Naive thymus-derived CD8-positive, alpha-beta T cell (primary cell): ENCODE results near the gene KRT79. TPM values are rescaled to one million over a fixed set of nuclear protein-coding genes. Genes with fewer than 3 reads are reported as not detected.

Experiments used
- ATAC-seq, 2 donors: fragments of 150-1000 bp; cut with Tn5 transposase in 1 of 2; sonication (Bioruptor Pico), chemical (Tn5 transposase) in 1 of 2; 1 replicate in 1 of 2; 2 replicates in 1 of 2; pipeline ENCODE4 v1.10.0; 2021; ENCODE audit warnings: mild to moderate bottlenecking in 2 of 2, moderate library complexity in 2 of 2
- POLR2A ChIA-PET: fragments of 350-600 bp; sonication (Branson Sonifier 250); formaldehyde crosslinking; loops from one replicate; lab custom pipeline; 2021; ENCODE audit warnings: antibody characterized with exemption; lab: Charles Lee
- DNase-seq, 10 donors: peaks; one replicate each; pipeline versions ENCODE4 v3.0.0 to v3.0.0-alpha.2; 2020 to 2022
- H3K27ac Mint-ChIP-seq, 10 donors: one replicate each; pipeline ENCODE4 v1.8.0; 2020 to 2022; ENCODE audit warnings: mild to moderate bottlenecking in 10 of 10, mixed read lengths in 10 of 10, moderate library complexity in 4 of 10, inconsistent platforms in 1 of 10
- H3K27me3 Mint-ChIP-seq, 5 donors: one replicate each; pipeline ENCODE4 v1.8.0; 2021 to 2022; ENCODE audit warnings: mixed read lengths in 5 of 5
- H3K36me3 Mint-ChIP-seq, 3 donors: one replicate each; pipeline ENCODE4 v1.8.0; 2020 to 2022; ENCODE audit warnings: mixed read lengths in 3 of 3, mild to moderate bottlenecking in 2 of 3, inconsistent platforms in 1 of 3
- H3K4me1 Mint-ChIP-seq, 4 donors: one replicate each; pipeline ENCODE4 v1.8.0; 2021 to 2022; ENCODE audit warnings: mixed read lengths in 4 of 4
- H3K4me3 Mint-ChIP-seq, 10 donors: one replicate each; pipeline ENCODE4 v1.8.0; 2020 to 2022; ENCODE audit warnings: mild to moderate bottlenecking in 10 of 10, mixed read lengths in 10 of 10, moderate library complexity in 6 of 10, inconsistent platforms in 1 of 10
- H3K9me3 Mint-ChIP-seq, 9 donors: one replicate each; pipeline ENCODE4 v1.8.0; 2020 to 2022; ENCODE audit warnings: mixed read lengths in 9 of 9, mild to moderate bottlenecking in 3 of 9, inconsistent platforms in 1 of 9, moderate library complexity in 1 of 9
- polyA plus RNA-seq, 3 donors: library from polyadenylated mRNA; unstranded; fragments of 300-500 nt; fragmentation: Illumina TruSeq; gene quantifications; one replicate each; pipeline ENCODE4 v1.2.3, GENCODE V29; 2021
- total RNA-seq, 8 experiments: library from RNA in 2 of 8; stranded (reverse) in 2 of 8; gene quantifications; one replicate each; pipeline ENCODE4 v1.2.3 and lab custom pipeline; 2021 to 2026

Gene KRT79
- total and polyA plus RNA-seq, 5 experiments from 2014 or later: not detected

DNA sequence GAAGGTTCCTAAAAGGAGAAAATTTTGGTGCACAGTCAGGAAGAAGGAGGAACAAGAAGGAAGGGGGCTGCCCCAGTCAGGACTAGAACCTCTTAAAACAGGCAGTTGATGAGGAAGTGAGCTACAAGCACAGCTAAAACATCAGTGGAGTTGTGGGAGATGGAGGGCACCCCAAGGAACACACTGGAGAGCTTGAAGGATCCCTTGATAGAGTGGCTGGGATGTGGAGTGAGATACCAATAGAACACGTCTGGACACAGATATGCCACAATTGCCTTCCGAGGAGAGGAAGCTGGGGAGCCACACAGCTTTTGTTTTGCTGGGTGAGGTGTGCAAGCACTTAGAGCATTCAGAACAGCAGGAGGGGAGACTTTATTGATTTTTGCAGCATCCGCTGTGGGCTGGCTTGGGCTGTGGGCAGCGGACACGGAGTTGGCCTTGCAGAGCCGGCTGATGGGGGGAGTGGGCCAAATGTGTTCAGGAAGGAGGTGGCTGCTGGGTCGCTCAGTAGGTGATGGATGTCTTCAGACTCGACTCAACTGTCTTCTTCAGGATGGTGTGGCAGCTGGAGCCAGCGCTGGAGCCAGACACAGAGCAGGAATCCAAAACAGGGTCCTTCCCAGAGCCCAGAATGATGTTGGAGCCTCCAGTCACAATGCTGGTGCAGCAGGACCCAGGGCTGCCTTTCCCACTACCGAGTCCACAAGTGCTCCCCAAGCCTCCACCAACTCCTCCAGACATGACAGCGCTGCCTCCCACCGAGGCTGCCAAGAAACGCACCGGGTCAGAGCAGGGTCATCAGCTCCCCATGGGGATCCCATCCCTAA lies 4.7 kb upstream of the KRT79 start:
- ATAC-seq: no peak
- POLR2A ChIA-PET: interaction anchor here (0.7 kb wide), 1 partner anchor 206 kb away, joined by 3 read pairs; no protein-coding TSS in a partner anchor
- Mint-ChIP-seq H3K36me3 (no peaks in the 10 kb centered on the region), H3K4me1 (peaks cover 31 to 66% (median 45%) of the 10 kb centered on the region in 4 donors), H3K4me3 (no peak overlapping the region), H3K27me3 (peaks cover 0 to 10% (median 1%) of the 10 kb centered on the region in 5 donors), H3K9me3 (no peaks in the 10 kb centered on the region), H3K27ac (peak overlapping the region in 7 of 10 donors; percentile 12 to 95 (median 32))
- no peak for DNase-seq

DNA sequence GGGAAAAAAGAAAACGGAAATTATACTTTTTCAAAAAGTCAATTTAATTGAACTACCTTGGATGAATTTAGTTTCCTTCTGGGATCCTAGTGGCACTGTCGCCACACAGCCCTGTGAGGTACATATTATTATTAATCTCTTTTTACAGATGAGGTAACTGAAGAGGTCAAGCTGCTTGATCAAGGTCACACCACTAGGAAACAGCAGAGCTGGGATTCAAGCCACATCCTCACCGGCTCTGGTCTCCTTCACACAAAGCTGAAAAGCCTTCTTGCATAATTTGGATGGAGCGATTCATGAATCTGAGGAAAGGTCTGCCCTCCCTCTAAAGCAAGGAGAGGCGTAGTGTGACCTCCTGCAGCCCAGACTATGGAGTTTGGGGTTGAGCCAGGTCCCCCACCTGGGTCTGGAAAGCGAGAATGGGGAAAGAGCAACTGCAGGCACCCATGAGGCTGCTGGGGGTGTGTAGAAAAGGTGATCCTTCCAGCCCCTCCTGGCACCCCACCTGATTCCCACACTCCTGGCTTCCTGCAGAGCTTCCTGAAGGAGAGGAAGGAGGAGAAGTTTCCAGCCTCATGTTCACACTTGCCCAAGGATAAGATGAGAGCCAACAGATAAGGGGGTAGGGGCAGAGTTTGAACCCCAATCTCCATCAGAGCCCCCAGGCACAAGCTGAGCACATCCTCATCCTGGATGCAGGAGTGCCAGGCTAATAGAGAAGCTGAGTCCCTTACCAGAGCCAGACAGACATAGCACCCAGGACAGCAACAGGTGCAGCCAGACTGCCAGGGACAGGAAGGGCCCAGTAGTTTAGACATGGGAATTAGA lies 3.9 kb upstream of the KRT79 start:
- peaks cover 31 to 66% (median 45%) of the 10 kb centered on the region in 4 donors for H3K4me1 Mint-ChIP-seq
- ATAC-seq: no peak
- no peak overlapping the region for H3K4me3 Mint-ChIP-seq
- H3K36me3 Mint-ChIP-seq: no peaks in the 10 kb centered on the region
- POLR2A ChIA-PET: interaction anchor here (0.7 kb wide), 1 partner anchor 205 kb away, joined by 3 read pairs; no protein-coding TSS in a partner anchor
- H3K27me3 Mint-ChIP-seq: peaks cover 0 to 10% (median 1%) of the 10 kb centered on the region in 5 donors
- no peaks in the 10 kb centered on the region for H3K9me3 Mint-ChIP-seq
- H3K27ac Mint-ChIP-seq: peak overlapping the region in 7 of 10 donors; percentile 5 to 95 (median 88)
- DNase-seq: no peak

DNA sequence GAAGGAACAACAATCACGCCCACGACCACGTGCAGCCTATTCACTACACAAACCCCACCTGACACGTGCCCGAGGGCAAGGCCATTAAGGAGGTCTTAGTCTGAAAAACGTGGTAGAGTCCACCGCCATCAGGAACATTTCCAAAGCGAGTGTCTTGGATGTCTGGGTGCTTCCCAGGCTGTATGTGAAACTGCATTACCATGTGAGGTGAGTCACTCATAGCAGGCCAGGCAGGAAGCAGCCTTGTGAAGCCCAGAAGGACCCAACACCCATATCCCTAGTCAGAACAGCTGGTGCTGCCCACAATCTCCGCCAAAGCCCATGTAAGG lies 3.3 kb upstream of the KRT79 start:
- H3K27me3 Mint-ChIP-seq: peaks cover 0 to 10% (median 1%) of the 10 kb centered on the region in 5 donors
- ATAC-seq (no peak), DNase-seq (no peak)
- H3K4me3 Mint-ChIP-seq: peak overlapping the region in 7 of 10 donors; percentile 11 to 63 (median 53)
- POLR2A ChIA-PET: no interaction called here
- no peaks in the 10 kb centered on the region for H3K36me3 Mint-ChIP-seq
- H3K27ac Mint-ChIP-seq: peak overlapping the region in 9 of 10 donors; percentile 12 to 95 (median 87)
- no peaks in the 10 kb centered on the region for H3K9me3 Mint-ChIP-seq
- H3K4me1 Mint-ChIP-seq: peaks cover 28 to 59% (median 42%) of the 10 kb centered on the region in 4 donors

DNA sequence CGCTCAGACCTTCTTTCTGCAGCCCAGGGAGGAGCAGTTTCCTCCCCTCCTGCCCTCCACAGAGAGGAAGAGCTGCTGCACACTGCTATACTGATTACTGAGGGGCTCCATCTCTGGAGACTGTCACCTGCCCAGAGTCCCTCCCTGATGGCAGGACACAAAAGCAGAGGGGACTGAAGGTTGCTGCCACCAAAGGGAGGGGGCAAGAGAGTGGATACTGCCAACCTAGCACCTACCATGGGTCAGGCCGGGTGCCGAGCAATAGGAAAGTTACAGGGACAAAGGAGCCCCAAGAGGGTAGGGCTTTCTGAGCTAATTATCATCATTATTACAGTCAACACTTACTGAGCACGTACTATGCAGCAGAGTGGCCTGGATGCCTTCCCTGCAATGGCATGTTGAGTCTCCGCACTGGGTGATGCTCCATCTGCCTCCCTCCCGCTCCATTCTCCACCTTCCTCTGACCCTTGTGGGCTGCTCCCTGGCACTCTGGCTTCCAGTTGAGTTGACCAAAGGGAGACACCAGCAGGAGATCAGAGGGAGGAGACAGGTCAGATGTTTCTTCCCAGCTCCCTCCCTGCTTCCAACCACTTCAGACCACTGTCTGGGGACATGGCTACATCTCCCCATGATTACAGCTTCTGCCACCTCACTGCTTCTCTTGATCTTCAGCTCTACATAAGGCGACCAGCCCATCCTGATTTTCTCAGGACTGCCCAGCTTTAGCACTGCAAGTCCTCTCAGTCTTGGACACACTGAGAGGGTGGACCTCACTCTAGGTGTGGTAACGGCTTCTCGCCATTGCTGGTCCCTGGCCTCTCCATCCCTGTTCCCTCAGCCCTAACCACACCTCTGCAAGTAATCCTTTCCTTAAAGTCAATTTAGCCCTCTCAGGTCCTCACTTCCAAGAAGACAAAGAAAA lies 2.6 kb upstream of the KRT79 start:
- no peaks in the 10 kb centered on the region for H3K36me3 Mint-ChIP-seq
- peak overlapping the region; percentile 21 to 68 (median 56) for H3K4me3 Mint-ChIP-seq
- H3K4me1 Mint-ChIP-seq: peaks cover 26 to 56% (median 37%) of the 10 kb centered on the region in 4 donors
- no peak for DNase-seq
- POLR2A ChIA-PET: interaction anchor here (0.9 kb wide), 1 partner anchor 37 kb away, joined by 3 read pairs; no protein-coding TSS in a partner anchor
- H3K27me3 Mint-ChIP-seq: peaks cover 0 to 10% (median 1%) of the 10 kb centered on the region in 5 donors
- ATAC-seq: peak; percentile 45 to 48
- H3K9me3 Mint-ChIP-seq: no peaks in the 10 kb centered on the region
- peak overlapping the region; percentile 75 to 95 (median 90) for H3K27ac Mint-ChIP-seq

DNA sequence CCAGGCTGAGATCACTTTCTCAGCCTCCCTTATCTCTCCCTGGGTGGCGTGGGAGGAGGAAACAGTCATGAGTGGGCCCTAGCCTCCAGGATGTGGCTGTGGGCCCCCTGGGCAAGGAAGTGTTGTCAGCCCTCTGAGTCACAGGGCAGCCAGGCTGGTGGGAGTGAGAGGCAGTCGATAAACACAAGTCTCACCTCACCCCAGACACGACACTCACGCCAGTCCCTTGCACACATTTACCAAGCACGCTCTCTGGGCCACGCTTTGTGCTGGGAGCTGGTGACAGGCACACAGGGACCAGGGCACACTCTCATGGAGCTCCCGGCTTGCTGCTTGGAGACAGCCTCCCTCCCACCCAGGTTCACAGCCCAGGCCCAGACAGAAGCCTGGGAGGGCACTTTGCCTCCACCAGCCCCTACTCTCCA lies 1.9 kb upstream of the KRT79 start:
- Mint-ChIP-seq H3K27ac (peak overlapping the region; percentile 75 to 95 (median 90)), H3K36me3 (no peaks in the 10 kb centered on the region), H3K27me3 (peaks cover 0 to 10% (median 1%) of the 10 kb centered on the region in 5 donors), H3K4me3 (peak overlapping the region; percentile 21 to 68 (median 48)), H3K4me1 (peaks cover 24 to 56% (median 36%) of the 10 kb centered on the region in 4 donors), H3K9me3 (no peaks in the 10 kb centered on the region)
- POLR2A ChIA-PET: interaction anchor here (0.9 kb wide), 1 partner anchor 38 kb away, joined by 3 read pairs; no protein-coding TSS in a partner anchor
- ATAC-seq (peak; percentile 87 to 92), DNase-seq (peak in 7 of 10 donors; percentile 15 to 71 (median 37))

DNA sequence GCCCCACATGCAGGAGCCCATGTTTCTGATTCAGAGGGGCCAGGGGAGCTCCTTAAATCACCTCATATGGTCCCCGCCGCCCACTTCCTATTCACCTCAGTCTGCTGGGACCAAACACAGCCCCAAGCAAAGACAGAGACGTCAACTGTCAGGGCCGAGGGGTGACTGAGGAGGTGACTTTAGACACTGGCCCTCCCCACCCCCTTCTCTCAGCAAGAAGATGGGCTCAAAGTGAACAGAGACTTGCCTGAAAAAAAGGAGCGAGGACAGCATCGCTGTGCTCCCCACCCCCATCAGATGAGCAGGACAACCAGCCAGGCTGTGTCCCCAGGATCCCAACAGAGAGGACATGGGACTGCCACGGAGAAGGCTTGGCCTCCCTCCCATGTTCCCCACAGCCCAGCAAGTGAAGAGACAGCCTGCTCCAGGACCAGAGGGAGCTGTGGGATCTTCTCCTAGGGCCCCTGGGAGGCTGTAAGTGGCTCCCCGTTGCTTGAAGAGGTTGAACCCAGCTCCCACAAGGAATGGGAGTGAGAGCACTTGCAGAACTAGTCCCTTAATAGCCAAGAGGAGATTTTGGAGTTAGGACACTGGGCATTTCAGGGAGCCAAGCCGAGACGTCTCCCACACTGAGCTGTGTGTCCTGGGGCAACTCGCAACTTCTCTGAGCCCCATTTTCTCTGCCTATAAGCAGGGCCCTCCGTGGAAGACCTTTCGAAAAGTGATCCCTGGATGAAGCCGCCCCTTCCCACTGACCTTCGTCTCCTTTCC lies 1.3 kb upstream of the KRT79 start:
- ATAC-seq: no peak
- Mint-ChIP-seq H3K27me3 (peaks cover 0 to 9% (median 1%) of the 10 kb centered on the region in 5 donors), H3K4me1 (peaks cover 23 to 56% (median 35%) of the 10 kb centered on the region in 4 donors), H3K27ac (peak overlapping the region in 9 of 10 donors; percentile 75 to 95 (median 90)), H3K9me3 (no peaks in the 10 kb centered on the region), H3K4me3 (peak overlapping the region in 8 of 10 donors; percentile 29 to 68 (median 52)), H3K36me3 (no peaks in the 10 kb centered on the region)
- POLR2A ChIA-PET: no interaction called here
- DNase-seq: no peak

DNA sequence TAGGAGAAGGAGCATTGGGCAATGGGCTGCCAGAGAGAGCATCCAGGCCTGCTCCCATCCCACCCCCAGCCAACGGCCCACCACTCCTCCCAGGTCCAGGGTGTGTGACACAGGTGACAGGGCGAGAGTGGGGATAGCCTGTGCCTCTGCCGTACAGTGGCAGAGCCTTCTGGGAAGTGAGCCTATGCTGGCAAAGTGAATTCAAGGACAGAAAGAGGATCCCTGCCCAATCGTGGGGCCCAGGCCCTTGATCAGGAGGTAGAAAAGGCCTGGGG lies 553 bp upstream of the KRT79 start:
- DNase-seq: no peak
- POLR2A ChIA-PET: no interaction called here
- H3K4me1 Mint-ChIP-seq: peaks cover 23 to 49% (median 35%) of the 10 kb centered on the region in 4 donors
- H3K36me3 Mint-ChIP-seq: no peaks in the 10 kb centered on the region
- no peaks in the 10 kb centered on the region for H3K9me3 Mint-ChIP-seq
- no peak overlapping the region for H3K4me3 Mint-ChIP-seq
- H3K27ac Mint-ChIP-seq: peak overlapping the region in 4 of 10 donors; percentile 43 to 79 (median 62)
- H3K27me3 Mint-ChIP-seq: peaks cover 0 to 4% (median 0%) of the 10 kb centered on the region in 5 donors
- no peak for ATAC-seq

DNA sequence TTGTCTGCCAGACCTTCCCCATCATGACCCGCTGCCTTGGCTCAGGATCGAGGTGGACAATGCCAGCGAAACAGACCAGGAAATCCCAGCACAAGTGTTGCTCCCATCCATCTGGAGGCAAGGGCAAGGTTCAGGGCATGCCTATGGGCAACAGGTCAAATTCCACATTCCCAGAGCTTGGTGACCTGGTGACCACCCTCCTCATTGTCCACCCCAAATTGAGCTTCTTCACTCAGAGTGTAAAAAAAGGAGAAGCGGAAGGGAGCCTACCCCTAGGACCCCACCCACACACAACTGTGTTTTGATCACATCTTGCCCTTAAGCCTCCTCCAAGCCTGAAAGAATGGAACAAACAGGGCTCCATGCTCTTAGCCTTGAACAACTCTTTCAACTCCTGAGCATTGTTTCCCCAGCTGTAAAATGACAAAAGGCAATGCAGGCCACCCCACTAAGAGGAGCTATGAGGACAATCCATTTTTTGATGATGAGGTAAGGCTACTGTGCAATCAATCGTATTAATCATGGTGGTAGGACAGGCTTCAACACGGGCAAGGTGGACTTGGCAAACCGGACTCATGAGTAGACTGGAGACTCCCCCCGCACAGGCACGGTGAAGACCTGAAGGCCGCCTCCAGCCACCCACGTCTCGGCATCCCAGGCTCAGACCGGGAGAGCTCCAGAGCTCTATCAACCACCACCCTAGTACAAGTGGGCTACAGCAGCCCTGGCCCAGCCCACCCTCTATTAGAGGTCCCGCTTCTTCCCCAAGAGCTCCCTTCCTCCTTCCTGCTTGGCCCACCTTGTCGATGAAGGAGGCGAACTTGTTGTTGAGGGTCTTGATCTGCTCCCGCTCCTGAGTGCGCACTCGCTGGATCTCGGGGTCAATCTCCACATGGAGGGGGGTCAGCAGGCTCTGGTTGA lies 866 bp downstream of the KRT79 start:
- ATAC-seq: no peak
- POLR2A ChIA-PET: interaction anchor here (0.6 to 1.5 kb wide), 2 partner anchors 45 to 168 kb away, joined by 5 to 6 read pairs; no protein-coding TSS in a partner anchor
- Mint-ChIP-seq H3K27me3 (no peaks in the 10 kb centered on the region), H3K36me3 (no peaks in the 10 kb centered on the region), H3K27ac (peak overlapping the region in 5 of 10 donors; percentile 7 to 75 (median 11)), H3K4me3 (no peak overlapping the region), H3K4me1 (peaks cover 22 to 43% (median 36%) of the 10 kb centered on the region in 4 donors), H3K9me3 (no peaks in the 10 kb centered on the region)
- DNase-seq: no peak

DNA sequence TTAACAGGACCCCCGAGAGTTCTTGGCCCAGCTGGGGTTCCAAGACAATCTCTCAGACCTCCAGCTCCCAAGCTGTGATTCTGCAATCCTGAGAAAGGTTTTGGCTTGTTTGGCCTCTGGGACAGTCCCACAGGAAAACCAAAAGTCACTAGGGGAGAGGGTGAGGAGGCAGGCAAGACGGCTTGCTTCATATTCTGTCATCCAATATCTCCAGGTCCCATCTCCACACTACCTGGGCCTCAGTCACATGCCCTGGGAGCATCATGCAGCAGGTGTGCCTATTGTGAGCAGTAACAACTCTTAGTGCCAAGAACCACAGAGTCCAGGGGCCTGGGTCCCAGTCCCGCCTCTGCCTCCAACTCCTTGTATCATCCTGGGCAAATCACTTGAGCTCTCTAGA lies 1.7 kb downstream of the KRT79 start:
- H3K36me3 Mint-ChIP-seq: no peaks in the 10 kb centered on the region
- POLR2A ChIA-PET: no interaction called here
- no peak for DNase-seq
- no peaks in the 10 kb centered on the region for H3K9me3 Mint-ChIP-seq
- no peak for ATAC-seq
- no peaks in the 10 kb centered on the region for H3K27me3 Mint-ChIP-seq
- H3K27ac Mint-ChIP-seq: peak overlapping the region in 3 of 10 donors; percentile 7 to 39 (median 7)
- peaks cover 17 to 36% (median 32%) of the 10 kb centered on the region in 4 donors for H3K4me1 Mint-ChIP-seq
- H3K4me3 Mint-ChIP-seq: no peak overlapping the region

DNA sequence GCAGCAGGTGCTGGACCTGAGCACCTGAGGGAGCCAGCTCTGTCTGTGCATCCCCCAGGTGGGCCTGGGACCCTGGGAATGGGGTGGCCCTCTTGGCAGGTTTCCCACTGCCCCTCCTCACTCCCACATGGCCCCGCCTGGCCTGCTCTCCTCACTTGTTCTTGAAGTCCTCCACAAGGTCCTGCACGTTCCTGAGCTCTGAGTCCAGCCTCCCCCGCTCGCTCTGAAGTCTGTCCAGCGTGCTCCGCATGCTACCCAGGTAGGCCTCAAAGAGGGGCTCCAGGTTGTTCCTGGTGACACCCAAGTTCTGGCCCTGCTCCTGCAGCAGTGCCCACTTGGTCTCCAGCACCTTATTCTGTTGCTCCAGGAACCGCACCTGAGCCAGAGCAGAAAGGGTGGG lies 2.9 kb downstream of the KRT79 start:
- H3K4me3 Mint-ChIP-seq: no peak overlapping the region
- DNase-seq (no peak), ATAC-seq (no peak)
- peaks cover 11 to 24% (median 20%) of the 10 kb centered on the region in 4 donors for H3K4me1 Mint-ChIP-seq
- H3K27ac Mint-ChIP-seq: peak overlapping the region in 1 of 10 donors; percentile 2
- POLR2A ChIA-PET: no interaction called here
- H3K36me3 Mint-ChIP-seq: no peaks in the 10 kb centered on the region
- H3K9me3 Mint-ChIP-seq: no peaks in the 10 kb centered on the region
- no peaks in the 10 kb centered on the region for H3K27me3 Mint-ChIP-seq
